ENCODE measurements around the gene EHBP1. TPM values are rescaled to one million over a fixed set of nuclear protein-coding genes. Genes with fewer than 3 reads are reported as not detected.

Gene EHBP1
- polyA plus RNA-seq, 3 donors, result 4.2 to 6.1 (median 6.0) TPM

DNA sequence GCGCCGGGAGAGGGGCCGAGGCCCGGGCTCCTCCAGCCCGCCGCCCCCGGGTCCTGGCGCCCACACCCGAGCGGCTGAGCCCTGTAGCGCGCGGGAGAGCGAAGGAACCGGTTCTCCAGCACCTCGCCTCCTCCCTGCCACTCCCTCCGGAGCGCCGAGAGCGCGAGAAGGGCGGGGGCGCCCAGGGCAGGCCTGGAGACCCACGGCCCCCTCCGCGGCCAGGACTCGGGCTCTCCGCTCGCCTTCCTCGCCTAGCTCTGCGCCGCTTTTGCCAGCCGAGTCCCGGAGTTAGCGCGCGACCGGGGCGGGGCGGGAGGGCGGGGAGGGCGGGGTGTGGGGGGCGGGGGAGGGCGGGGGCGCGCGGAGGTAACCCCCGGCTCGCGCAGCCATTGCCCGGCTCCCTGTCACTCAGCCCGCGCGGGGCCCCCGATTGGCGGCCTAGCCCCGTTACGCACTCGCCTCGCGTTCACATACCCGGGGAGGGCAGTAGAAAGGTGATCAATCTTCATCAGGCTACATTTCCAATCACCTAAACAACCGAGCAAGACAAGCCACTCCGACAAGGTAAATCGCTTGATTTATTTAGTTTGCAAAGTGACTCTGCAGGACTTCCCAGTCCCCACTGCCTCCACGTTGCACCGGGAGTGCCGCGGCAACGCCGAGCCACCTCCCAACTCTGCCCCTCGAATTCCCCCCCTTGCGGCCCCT is 345.0 kb downstream of the EHBP1 start, which contains the start of gene OTX1:
Gene OTX1, plus strand, starts transcription at position 497 of the 708 bp plus-strand sequence. CDS start 2,161 bp downstream, outside the sequence.
- Histone ChIP-seq H3K27me3 (ENCODE audit: control insufficient read depth in 2 of 2, insufficient read depth in 2 of 2, low read length in 2 of 2) (peaks cover 87 to 94% of the 10 kb centered on the region in 2 donors), H4K20me1 (ENCODE audit: insufficient read depth, low read length) (no peaks in the 10 kb centered on the region), H3K4me2 (replicated peaks; ENCODE audit: extremely low read depth, low read length, poor library complexity, severe bottlenecking) (peak within 1 kb of the TSS; percentile 76), H3K79me2 (ENCODE audit: insufficient read depth, low read length) (no peaks in the 10 kb centered on the region), H3K36me3 (replicated peaks in 1 of 2; ENCODE audit: control insufficient read depth in 1 of 2, insufficient read depth in 2 of 2, low read length in 2 of 2) (no peaks in the 10 kb centered on the region), H3K9ac (ENCODE audit: insufficient read depth, low read length, poor library complexity, severe bottlenecking) (no peak within 1 kb of the TSS), H2AFZ (ENCODE audit: insufficient read depth, low read depth, low read length, poor library complexity, severe bottlenecking) (no peak within 1 kb of the TSS), H3K9me3 (replicated peaks in 1 of 2; ENCODE audit: control insufficient read depth in 1 of 2, insufficient read depth in 1 of 2, low read length in 2 of 2) (peaks cover 3 to 50% of the 10 kb centered on the region in 2 donors), H3K27ac (ENCODE audit: low read depth in 1 of 2, low read length in 2 of 2) (no peak within 1 kb of the TSS), H3K4me1 (ENCODE audit: control insufficient read depth in 1 of 2, insufficient read depth in 2 of 2, low read length in 2 of 2) (peaks cover 37 to 73% of the 10 kb centered on the region in 2 donors), H3K4me3 (replicated peaks in 1 of 3; ENCODE audit: low read depth in 2 of 3, low read length in 3 of 3) (peak within 1 kb of the TSS in 2 of 3 experiments; percentile 19 to 68)
- peaks cover 0 to 51% (median 22%) of the 10 kb centered on the region in 7 donors for H3K9me3 Mint-ChIP-seq
- H3K27me3 Mint-ChIP-seq (ENCODE audit: low read depth in 3 of 3), result peaks cover 88 to 99% (median 92%) of the 10 kb centered on the region in 3 donors
- peak within 1 kb of the TSS; percentile 66 to 91 for H3K4me3 Mint-ChIP-seq
- peaks cover 22 to 24% of the 10 kb centered on the region in 2 donors for H3K36me3 Mint-ChIP-seq
- TF ChIP-seq, protein P1, sequence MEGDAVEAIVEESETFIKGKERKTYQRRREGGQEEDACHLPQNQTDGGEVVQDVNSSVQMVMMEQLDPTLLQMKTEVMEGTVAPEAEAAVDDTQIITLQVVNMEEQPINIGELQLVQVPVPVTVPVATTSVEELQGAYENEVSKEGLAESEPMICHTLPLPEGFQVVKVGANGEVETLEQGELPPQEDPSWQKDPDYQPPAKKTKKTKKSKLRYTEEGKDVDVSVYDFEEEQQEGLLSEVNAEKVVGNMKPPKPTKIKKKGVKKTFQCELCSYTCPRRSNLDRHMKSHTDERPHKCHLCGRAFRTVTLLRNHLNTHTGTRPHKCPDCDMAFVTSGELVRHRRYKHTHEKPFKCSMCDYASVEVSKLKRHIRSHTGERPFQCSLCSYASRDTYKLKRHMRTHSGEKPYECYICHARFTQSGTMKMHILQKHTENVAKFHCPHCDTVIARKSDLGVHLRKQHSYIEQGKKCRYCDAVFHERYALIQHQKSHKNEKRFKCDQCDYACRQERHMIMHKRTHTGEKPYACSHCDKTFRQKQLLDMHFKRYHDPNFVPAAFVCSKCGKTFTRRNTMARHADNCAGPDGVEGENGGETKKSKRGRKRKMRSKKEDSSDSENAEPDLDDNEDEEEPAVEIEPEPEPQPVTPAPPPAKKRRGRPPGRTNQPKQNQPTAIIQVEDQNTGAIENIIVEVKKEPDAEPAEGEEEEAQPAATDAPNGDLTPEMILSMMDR (IDR thresholded peaks at IDR 0.05), result no peak
- under 1% methylated on average over 37 of the region's 73 CpGs for WGBS (ENCODE audit: insufficient coverage)
- H3K4me1 Mint-ChIP-seq, result peaks cover 70% of the 10 kb centered on the region
- intact Hi-C loops (cut with micrococcal nuclease), result no loop called here
- no peak for DNase-seq
- H3K27ac Mint-ChIP-seq, result no peak within 1 kb of the TSS

DNA sequence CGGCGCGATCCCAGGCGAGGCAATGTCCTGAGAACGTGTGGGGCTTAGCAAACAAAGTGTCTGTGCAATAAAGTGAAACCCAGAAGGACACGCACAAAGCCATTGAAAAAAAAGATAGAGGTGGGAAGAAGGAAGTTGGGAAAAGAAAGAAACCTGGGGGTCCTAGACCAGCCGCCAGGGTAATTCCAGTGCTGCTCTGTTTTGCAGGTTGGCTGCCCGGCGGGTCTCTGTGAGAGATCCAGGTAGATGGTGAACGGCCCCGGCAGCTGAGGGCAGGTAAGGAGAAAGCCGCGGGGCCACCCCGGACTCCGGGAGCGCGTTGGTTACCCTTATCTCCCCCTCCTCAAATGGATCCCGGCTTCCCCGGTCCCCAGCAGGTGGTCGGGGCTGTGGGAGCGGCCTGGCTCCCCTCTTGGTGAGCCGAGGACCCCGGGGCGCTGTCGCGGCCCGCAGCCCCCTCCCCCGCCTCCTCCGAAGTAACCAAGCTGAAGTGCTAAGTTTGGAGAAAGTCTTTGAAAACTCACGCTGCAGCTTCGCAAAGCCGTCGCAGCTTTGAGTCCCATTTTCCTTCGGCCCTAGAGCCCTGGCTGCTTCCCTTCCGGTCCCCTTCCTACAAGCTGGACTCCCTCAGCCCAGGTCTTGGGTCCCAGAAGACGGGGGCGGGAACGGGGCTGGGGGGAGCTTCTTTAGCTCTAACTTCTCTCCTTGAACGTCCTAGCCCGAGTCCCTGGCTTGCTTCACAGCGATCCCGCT is 345.7 kb downstream of the EHBP1 start:
- Histone ChIP-seq H3K27me3 (ENCODE audit: control insufficient read depth in 2 of 2, insufficient read depth in 2 of 2, low read length in 2 of 2) (peaks cover 92 to 96% of the 10 kb centered on the region in 2 donors), H3K36me3 (replicated peaks in 1 of 2; ENCODE audit: control insufficient read depth in 1 of 2, insufficient read depth in 2 of 2, low read length in 2 of 2) (no peaks in the 10 kb centered on the region), H3K4me3 (replicated peaks in 1 of 3; ENCODE audit: low read depth in 2 of 3, low read length in 3 of 3) (peak overlapping the region in 2 of 3 experiments; percentile 19 to 68), H3K9me3 (replicated peaks in 1 of 2; ENCODE audit: control insufficient read depth in 1 of 2, insufficient read depth in 1 of 2, low read length in 2 of 2) (peaks cover 6 to 57% of the 10 kb centered on the region in 2 donors), H3K4me1 (ENCODE audit: control insufficient read depth in 1 of 2, insufficient read depth in 2 of 2, low read length in 2 of 2) (peaks cover 44 to 80% of the 10 kb centered on the region in 2 donors), H3K27ac (ENCODE audit: low read depth in 1 of 2, low read length in 2 of 2) (no peak overlapping the region), H3K9ac (ENCODE audit: insufficient read depth, low read length, poor library complexity, severe bottlenecking) (no peak overlapping the region), H2AFZ (ENCODE audit: insufficient read depth, low read depth, low read length, poor library complexity, severe bottlenecking) (no peak overlapping the region), H4K20me1 (ENCODE audit: insufficient read depth, low read length) (no peaks in the 10 kb centered on the region), H3K4me2 (replicated peaks; ENCODE audit: extremely low read depth, low read length, poor library complexity, severe bottlenecking) (peak overlapping the region; percentile 76), H3K79me2 (ENCODE audit: insufficient read depth, low read length) (no peaks in the 10 kb centered on the region)
- Mint-ChIP-seq H3K27me3 (ENCODE audit: low read depth in 3 of 3) (peaks cover 93 to 99% (median 96%) of the 10 kb centered on the region in 3 donors), H3K9me3 (peaks cover 0 to 55% (median 29%) of the 10 kb centered on the region in 7 donors), H3K4me1 (peaks cover 77% of the 10 kb centered on the region), H3K27ac (no peak overlapping the region), H3K4me3 (peak overlapping the region; percentile 66 to 91), H3K36me3 (peaks cover 21 to 24% of the 10 kb centered on the region in 2 donors)
- intact Hi-C loops (cut with micrococcal nuclease), result no loop called here
- TF ChIP-seq, protein P1 (IDR thresholded peaks at IDR 0.05), result no peak
- DNase-seq, result no peak
- 2% methylated on average over 25 of the region's 42 CpGs for WGBS (ENCODE audit: insufficient coverage)

Measured in CD14-positive monocyte (primary cell).